GM10248 (cell line): ENCODE results near the gene CACNA1S.

Experiments used
- CTCF ChIA-PET: fragments of 300-600 bp; sonication (Branson Sonifier 250); formaldehyde crosslinking; extraction: SDS; loops from one replicate; lab custom pipeline; 2021; ENCODE audit warnings: antibody characterized with exemption; lab: Yijun Ruan, JAX
- POLR2A ChIA-PET: fragments of 350-650 bp; sonication (Branson Sonifier 250); formaldehyde crosslinking; extraction: SDS; loops from one replicate; lab custom pipeline; 2020; ENCODE audit warnings: antibody characterized with exemption; lab: Yijun Ruan, JAX
- DNase-seq: peaks from one replicate; pipeline ENCODE4 v3.0.0; 2012; ENCODE audit errors: extremely low spot score
- TF ChIP-seq, protein P1 (sequence below): IDR thresholded peaks from 2 replicates; pipeline ENCODE4 v1.5.1; 2012; ENCODE audit warnings: mild to moderate bottlenecking, low read depth; ENCODE audit errors: extremely low read depth, missing control alignments, control extremely low read depth

CACNA1S gene

DNA sequence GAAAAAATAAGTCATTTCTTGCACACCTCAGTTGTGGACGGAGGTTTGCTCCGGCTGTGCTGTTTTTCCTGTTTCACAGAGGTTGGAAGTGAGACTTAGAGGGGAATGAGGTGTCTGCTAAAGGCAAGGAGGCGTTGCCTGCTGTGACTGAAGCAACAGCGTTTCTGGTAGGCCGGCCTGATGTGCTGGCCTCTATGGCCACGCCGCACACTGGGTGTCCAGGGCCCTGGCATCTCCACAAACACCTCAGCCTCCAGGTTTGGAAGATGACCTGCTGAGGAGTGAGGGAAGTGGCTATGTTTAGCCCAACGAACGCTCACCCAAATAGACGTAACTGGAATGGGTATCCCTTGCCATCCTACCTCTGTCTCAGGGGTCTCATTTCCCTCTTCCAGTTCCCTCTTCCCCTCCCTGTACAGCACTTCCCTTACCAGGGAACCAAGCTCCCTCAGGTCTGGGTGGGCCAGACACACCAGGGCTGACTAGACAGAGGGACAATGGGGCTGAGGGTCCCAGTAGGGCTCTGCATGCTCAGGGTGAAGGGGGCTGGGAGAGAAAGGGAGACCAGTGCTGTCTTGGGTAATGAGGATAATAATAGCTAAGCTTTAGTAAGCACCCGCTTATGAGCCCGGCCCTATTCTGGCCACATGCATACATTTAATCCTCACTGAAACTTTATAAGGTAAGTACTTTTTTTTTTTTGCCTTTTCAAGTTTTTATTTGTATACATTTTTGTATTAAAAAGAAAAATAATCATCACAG lies 11.9 kb downstream of the CACNA1S start:
- DNase-seq: no peak
- POLR2A ChIA-PET: interaction anchor here (0.6 kb wide), 1 partner anchor 1550 kb away, joined by 3 read pairs; no protein-coding TSS in a partner anchor
- CTCF ChIA-PET: interaction anchor here (1.2 to 4.3 kb wide), 6 partner anchors 13 to 128 kb away, joined by 3 to 20 read pairs (median 4); partner anchors contain the start of gene CACNA1S
- TF ChIP-seq, protein P1, sequence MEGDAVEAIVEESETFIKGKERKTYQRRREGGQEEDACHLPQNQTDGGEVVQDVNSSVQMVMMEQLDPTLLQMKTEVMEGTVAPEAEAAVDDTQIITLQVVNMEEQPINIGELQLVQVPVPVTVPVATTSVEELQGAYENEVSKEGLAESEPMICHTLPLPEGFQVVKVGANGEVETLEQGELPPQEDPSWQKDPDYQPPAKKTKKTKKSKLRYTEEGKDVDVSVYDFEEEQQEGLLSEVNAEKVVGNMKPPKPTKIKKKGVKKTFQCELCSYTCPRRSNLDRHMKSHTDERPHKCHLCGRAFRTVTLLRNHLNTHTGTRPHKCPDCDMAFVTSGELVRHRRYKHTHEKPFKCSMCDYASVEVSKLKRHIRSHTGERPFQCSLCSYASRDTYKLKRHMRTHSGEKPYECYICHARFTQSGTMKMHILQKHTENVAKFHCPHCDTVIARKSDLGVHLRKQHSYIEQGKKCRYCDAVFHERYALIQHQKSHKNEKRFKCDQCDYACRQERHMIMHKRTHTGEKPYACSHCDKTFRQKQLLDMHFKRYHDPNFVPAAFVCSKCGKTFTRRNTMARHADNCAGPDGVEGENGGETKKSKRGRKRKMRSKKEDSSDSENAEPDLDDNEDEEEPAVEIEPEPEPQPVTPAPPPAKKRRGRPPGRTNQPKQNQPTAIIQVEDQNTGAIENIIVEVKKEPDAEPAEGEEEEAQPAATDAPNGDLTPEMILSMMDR: no peak

DNA sequence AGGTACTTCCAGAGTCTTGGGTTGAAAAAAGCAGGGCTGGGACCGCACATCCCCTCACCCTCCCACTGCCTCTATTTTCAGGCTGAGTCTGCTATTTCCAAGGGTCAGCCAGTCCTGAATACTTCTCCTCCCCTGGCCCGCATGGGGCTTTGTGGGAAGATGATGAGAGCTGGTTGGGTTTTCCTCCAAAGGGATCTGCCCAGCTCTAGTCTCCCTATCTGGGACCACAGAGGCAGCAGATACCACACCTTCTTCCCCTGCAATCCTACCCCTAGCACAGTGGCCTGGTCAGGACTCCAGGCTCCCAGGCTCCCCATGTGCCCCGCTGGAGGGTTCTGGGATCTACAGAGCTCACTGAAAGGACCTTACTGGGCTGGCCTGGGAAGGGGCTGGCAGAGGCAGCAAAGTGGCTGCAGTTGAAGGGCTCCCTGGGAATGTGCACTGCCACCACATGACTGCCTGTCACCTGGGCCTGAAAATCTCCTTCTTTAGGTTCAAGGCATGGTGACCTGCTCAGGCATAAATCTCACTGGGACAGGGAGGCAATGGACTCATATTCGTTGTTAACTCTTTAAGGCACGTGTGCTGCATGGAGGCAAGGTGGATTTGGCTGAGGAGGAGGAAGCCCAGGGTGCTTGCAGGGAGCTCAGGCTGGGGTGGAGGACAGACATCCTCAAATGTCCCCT lies 13.1 kb downstream of the CACNA1S start:
- ChIA-PET CTCF (interaction anchor here (1.1 to 4.3 kb wide), 6 partner anchors 12 to 23 kb away, joined by 3 to 20 read pairs (median 4); partner anchors contain the start of gene CACNA1S), POLR2A (no interaction called here)
- TF ChIP-seq, protein P1: no peak
- no peak for DNase-seq

DNA sequence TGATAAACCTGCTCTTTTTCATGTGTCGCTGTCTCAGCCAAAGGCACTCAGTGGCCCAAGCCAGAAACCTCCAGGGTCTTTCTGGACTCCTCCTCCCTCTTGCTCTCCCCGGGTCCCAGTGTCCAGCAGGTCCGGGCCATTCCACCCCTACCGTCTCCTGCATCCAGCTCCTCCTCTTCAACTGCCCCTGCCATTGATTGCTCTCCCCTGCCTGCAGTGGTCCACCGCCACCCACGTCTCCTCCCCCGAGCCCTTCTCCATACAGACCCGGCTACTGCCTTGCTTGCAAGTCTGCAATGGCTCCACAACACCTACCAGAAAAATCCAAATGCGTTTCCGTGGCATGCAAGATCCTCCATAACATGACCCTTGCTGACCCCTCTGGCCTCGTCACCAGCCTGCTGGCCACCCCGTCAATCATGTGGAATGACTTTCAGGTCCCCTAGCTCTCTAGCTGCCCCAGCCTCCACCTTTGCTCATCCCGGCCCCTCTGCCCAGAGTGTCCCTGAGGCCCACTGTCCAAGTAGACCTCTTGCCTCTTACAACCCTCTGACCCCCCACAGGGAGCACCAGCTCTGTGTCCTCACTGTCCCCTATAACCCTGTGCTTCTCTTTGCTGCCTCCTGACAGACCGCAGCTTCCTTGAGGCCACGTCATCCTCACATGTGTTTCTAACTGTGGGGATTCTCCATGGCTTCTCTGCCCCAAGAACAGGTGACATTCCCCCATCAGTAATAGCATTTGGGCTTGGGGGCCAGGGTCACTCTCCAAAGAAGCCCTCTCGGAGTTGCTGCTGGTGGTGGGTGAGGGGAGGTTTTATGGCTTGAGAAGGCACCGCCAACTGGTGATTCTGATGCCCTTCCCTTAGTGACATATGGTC lies 15.0 kb downstream of the CACNA1S start:
- ChIA-PET POLR2A (no interaction called here), CTCF (interaction anchor here (1.2 to 4.3 kb wide), 7 partner anchors 8 to 22 kb away, joined by 3 to 20 read pairs (median 9); partner anchors contain the start of gene CACNA1S)
- no peak for DNase-seq
- TF ChIP-seq, protein P1: no peak

DNA sequence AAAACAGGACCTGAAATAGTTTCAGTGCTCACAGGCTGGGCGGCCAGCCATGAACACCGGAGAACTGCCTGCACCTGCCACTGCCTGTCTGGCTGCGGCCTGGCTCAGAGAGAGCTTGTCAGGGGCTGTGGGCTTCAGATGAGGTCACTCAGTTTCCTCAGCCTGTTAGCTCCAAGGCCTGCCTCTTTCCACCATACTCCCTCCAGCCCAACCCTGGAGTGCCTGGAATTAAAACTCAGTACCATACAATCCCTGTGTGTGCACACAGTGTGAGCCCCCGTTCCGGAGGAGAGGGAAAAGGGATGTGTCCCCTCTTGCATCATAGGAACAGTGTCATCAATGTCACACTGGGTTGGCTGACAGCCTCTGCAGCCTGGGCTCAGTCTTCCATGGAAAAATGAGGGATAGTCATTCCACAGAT lies 16.2 kb downstream of the CACNA1S start:
- TF ChIP-seq, protein P1: no peak
- peak; percentile 35 for DNase-seq
- ChIA-PET CTCF (interaction anchor here (1.0 to 2.4 kb wide), 7 partner anchors 9 to 385 kb away, joined by 3 to 12 read pairs (median 5); no protein-coding TSS in a partner anchor), POLR2A (no interaction called here)

DNA sequence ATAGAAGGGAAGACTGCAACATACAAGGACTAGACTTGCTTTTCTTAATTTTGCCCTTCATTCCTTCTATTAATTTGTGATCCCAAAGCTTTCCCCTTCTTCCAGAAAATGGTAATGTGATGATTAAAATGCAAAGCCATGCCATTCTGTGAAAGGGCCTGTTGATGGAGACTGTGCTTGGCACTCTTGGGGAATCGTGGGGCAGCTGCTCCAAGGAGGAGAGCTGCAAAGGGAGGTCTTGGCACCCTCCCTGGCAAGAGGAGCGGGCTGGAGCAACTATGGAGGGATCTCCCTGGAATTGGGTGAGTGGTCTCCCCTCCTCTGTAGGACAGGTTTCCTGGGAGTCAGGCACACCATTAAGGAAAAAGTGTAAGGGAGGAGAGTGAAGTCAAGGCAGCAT lies 16.6 kb downstream of the CACNA1S start:
- TF ChIP-seq, protein P1: no peak
- CTCF ChIA-PET: interaction anchor here (1.0 to 2.4 kb wide), 6 partner anchors 10 to 386 kb away, joined by 3 to 12 read pairs (median 6); no protein-coding TSS in a partner anchor
- POLR2A ChIA-PET: no interaction called here
- DNase-seq: no peak

DNA sequence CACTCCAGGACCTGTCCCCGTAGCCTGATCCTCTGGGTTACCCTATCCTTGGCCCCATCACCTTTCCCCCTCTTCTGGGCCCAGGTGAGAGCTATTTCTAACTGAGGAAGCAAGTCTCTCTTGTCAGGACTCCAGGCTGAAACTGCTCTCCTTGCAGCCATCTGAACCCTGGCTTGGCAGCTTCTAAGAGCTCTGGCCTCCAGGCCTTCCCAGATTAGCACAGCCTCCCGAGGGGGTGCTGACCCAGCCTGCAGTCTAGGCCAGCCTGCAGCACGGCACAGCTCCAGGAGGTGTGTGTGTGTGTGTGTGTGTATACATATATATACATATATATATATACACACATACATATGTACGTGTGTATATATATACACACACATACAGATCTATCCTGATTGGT lies 17.4 kb downstream of the CACNA1S start:
- no peak for DNase-seq
- POLR2A ChIA-PET: no interaction called here
- TF ChIP-seq, protein P1: no peak
- CTCF ChIA-PET: interaction anchor here (1.0 to 2.4 kb wide), 5 partner anchors 8 to 123 kb away, joined by 3 to 9 read pairs (median 7); no protein-coding TSS in a partner anchor
